NCI-H2196 treated with DMSO at 0.1 percent for 48 hours (cell line): ENCODE measurements around the gene CNNM4.
A peak's percentile ranks its signal among the peaks of the same experiment; 100 is the strongest.

Experiments
- DNase-seq: peaks from one replicate; lab custom pipeline; 2025; ENCODE audit not compliant: unreplicated experiment; lab: John Stamatoyannopoulos, UW

CNNM4 gene

GRCh38 chr2:96857667-96858372 is 97.1 kb downstream of the CNNM4 start, which contains the start of gene ANKRD39:
ANKRD39 (minus strand) TSS chr2:96858016; CDS start chr2:96857987, 29 bp downstream.
- peak; percentile 94 for DNase-seq

GRCh38 chr2:96859099-96859649 is 98.5 kb downstream of the CNNM4 start:
- no peak for DNase-seq

GRCh38 chr2:96859681-96860064 is 99.0 kb downstream of the CNNM4 start:
- no peak for DNase-seq

GRCh38 chr2:96860065-96861029 is 99.6 kb downstream of the CNNM4 start:
- no peak for DNase-seq

GRCh38 chr2:96861074-96861473 is 100.4 kb downstream of the CNNM4 start:
- DNase-seq = no peak
